Measurements from ENCODE around the gene CDT1.
"Not testable (repeated sequence)": the region's sequence is repeated elsewhere in the genome, so short reads cannot be mapped to it uniquely, and the experiment has no call there.

The CDT1 gene

DNA sequence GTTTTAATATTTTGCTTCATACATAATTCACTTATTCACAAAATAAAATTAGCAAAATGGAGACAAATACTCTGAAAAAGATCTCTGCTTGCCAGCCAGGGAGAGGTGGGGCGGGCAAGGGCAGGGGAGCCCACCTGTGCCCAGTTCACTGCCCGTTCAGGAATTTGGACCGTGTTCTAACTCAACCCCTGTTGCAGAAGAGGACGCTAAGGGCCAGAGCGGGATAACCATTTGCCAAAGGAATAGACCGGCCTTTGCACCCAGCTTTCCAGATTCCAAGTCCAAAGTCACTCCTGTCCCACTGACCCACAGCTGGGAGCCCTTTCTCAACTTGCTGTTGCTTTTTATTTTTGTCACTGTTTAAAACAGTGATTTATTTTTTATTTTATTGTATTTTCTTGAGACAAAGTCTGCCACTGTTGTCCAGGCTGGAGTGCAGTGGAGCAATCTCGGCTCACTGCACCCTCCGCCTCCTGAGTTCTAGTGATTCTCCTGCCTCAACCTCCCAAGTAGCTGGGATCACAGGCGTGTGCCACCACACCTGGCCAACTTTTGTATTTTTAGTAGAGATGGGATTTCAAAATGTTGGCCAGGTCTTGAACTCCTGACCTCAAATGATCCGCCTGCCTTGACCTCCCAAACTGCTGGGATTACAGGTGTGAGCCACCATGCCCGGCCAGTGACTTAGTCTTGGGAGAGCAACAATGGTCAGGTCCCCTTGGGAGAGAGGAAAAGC is 15.8 kb upstream of the CDT1 start:
- no peak overlapping the region for H2AFZ ChIP-seq (ENCODE audit: insufficient read depth, low read length, poor library complexity)
- H2BK5ac ChIP-seq (ENCODE audit: low read depth, low read length, poor library complexity) = no peak overlapping the region
- H3K9ac ChIP-seq (ENCODE audit: low read length) = no peak overlapping the region
- no peak overlapping the region for H3K23ac ChIP-seq (ENCODE audit: low read length)
- H3K27ac ChIP-seq (ENCODE audit: low read depth, low read length) = no peak overlapping the region
- no peaks in the 10 kb centered on the region for H3K27me3 ChIP-seq (ENCODE audit: insufficient read depth, low read length)
- no peak overlapping the region for H2BK120ac ChIP-seq (ENCODE audit: insufficient read depth, low read length, poor library complexity)
- H3K4me2 ChIP-seq (ENCODE audit: low read length) = no peak overlapping the region
- H3K14ac ChIP-seq (ENCODE audit: low read length) = no peak overlapping the region
- no peak overlapping the region for H2AK5ac ChIP-seq (ENCODE audit: low read length)
- no peak for DNase-seq
- H4K91ac ChIP-seq (ENCODE audit: low read depth, low read length) = no peak overlapping the region
- H3K36me3 ChIP-seq (ENCODE audit: control insufficient read depth in 1 of 2, insufficient read depth in 2 of 2, low read length in 2 of 2) = no peaks in the 10 kb centered on the region
- peaks cover 1% of the 10 kb centered on the region for H3K9me3 ChIP-seq (ENCODE audit: insufficient read depth, low read depth, low read length)
- no CpG with 5 or more reads among the region's 11 CpGs for whole genome bisulfite sequencing (ENCODE audit: extremely low coverage, insufficient coverage, insufficient read length)
- peaks cover 18% of the 10 kb centered on the region for H3K79me2 ChIP-seq (ENCODE audit: control insufficient read depth, insufficient read depth, low read length, poor library complexity)
- peaks cover 20% of the 10 kb centered on the region for H3K79me1 ChIP-seq (ENCODE audit: low read length)
- peaks cover 12 to 16% of the 10 kb centered on the region in 2 experiments for H3K4me1 ChIP-seq (ENCODE audit: control insufficient read depth in 1 of 2, insufficient read depth in 2 of 2, low read length in 2 of 2)
- H4K12ac ChIP-seq (ENCODE audit: low read depth, low read length) = no peak overlapping the region
- H4K8ac ChIP-seq (ENCODE audit: low read depth, low read length) = no peak overlapping the region
- no peak overlapping the region for H3K4ac ChIP-seq (ENCODE audit: low read depth, low read length)
- no peak overlapping the region for H3K18ac ChIP-seq (ENCODE audit: low read length)
- H3K4me3 ChIP-seq (ENCODE audit: low read depth, low read length) = no peak overlapping the region
- no peak overlapping the region for H2BK12ac ChIP-seq (ENCODE audit: low read length)

DNA sequence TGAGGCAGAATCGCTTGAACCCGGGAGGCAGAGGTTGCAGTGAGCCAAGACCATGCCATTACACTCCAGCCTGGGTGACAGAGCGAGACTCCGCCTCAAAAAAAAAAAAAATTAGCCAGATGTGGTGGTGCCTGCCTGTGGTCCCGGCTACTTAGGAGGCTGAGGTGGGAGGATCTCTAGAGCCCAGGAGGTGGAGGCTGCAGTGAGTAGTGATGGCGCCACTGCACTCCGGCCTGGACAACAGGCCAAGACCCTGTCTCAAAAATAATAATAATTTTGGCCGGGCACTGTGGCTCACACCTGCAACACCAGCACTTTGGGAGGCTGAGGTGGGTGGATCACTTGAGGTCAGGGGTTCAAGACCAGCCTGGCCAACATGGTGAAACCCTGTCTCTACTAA is 14.8 kb upstream of the CDT1 start:
- H3K4me3 ChIP-seq (ENCODE audit: low read depth, low read length); H4K12ac ChIP-seq (ENCODE audit: low read depth, low read length); H3K18ac ChIP-seq (ENCODE audit: low read length); H3K27me3 ChIP-seq (ENCODE audit: insufficient read depth, low read length); H3K14ac ChIP-seq (ENCODE audit: low read length); H3K23ac ChIP-seq (ENCODE audit: low read length); H2AFZ ChIP-seq (ENCODE audit: insufficient read depth, low read length, poor library complexity); H3K4me2 ChIP-seq (ENCODE audit: low read length); H2BK5ac ChIP-seq (ENCODE audit: low read depth, low read length, poor library complexity); H4K8ac ChIP-seq (ENCODE audit: low read depth, low read length); DNase-seq; H4K91ac ChIP-seq (ENCODE audit: low read depth, low read length); H2BK12ac ChIP-seq (ENCODE audit: low read length); H3K4me1 ChIP-seq (ENCODE audit: control insufficient read depth in 1 of 2, insufficient read depth in 2 of 2, low read length in 2 of 2); H2BK120ac ChIP-seq (ENCODE audit: insufficient read depth, low read length, poor library complexity); H3K36me3 ChIP-seq (ENCODE audit: control insufficient read depth in 1 of 2, insufficient read depth in 2 of 2, low read length in 2 of 2); H3K9ac ChIP-seq (ENCODE audit: low read length); H3K9me3 ChIP-seq (ENCODE audit: insufficient read depth, low read depth, low read length); H2AK5ac ChIP-seq (ENCODE audit: low read length); H3K4ac ChIP-seq (ENCODE audit: low read depth, low read length); H3K27ac ChIP-seq (ENCODE audit: low read depth, low read length): not testable (repeated sequence)
- H3K79me2 ChIP-seq (ENCODE audit: control insufficient read depth, insufficient read depth, low read length, poor library complexity) = peaks cover 14% of the 10 kb centered on the region
- H3K79me1 ChIP-seq (ENCODE audit: low read length) = peaks cover 17% of the 10 kb centered on the region
- WGBS (ENCODE audit: extremely low coverage, insufficient coverage, insufficient read length) = no CpG with 5 or more reads among the region's 8 CpGs

GRCh38 chr16:88789594-88789993 is 14.0 kb upstream of the CDT1 start:
- Histone ChIP-seq H3K79me2 (ENCODE audit: control insufficient read depth, insufficient read depth, low read length, poor library complexity) (peaks cover 6% of the 10 kb centered on the region), H2BK120ac (ENCODE audit: insufficient read depth, low read length, poor library complexity) (no peak overlapping the region), H3K14ac (ENCODE audit: low read length) (no peak overlapping the region), H4K91ac (ENCODE audit: low read depth, low read length) (no peak overlapping the region), H4K12ac (ENCODE audit: low read depth, low read length) (no peak overlapping the region), H2BK5ac (ENCODE audit: low read depth, low read length, poor library complexity) (no peak overlapping the region), H3K79me1 (ENCODE audit: low read length) (peaks cover 8% of the 10 kb centered on the region), H2BK12ac (ENCODE audit: low read length) (no peak overlapping the region), H3K4me3 (ENCODE audit: low read depth, low read length) (no peak overlapping the region), H2AFZ (ENCODE audit: insufficient read depth, low read length, poor library complexity) (no peak overlapping the region), H3K27ac (ENCODE audit: low read depth, low read length) (no peak overlapping the region), H3K4me1 (ENCODE audit: control insufficient read depth in 1 of 2, insufficient read depth in 2 of 2, low read length in 2 of 2) (peaks cover 0 to 4% of the 10 kb centered on the region in 2 experiments), H2AK5ac (ENCODE audit: low read length) (no peak overlapping the region), H3K36me3 (ENCODE audit: control insufficient read depth in 1 of 2, insufficient read depth in 2 of 2, low read length in 2 of 2) (no peaks in the 10 kb centered on the region), H3K18ac (ENCODE audit: low read length) (no peak overlapping the region), H4K8ac (ENCODE audit: low read depth, low read length) (no peak overlapping the region), H3K23ac (ENCODE audit: low read length) (no peak overlapping the region), H3K9ac (ENCODE audit: low read length) (no peak overlapping the region), H3K4me2 (ENCODE audit: low read length) (no peak overlapping the region), H3K9me3 (ENCODE audit: insufficient read depth, low read depth, low read length) (peaks cover 1% of the 10 kb centered on the region), H3K4ac (ENCODE audit: low read depth, low read length) (no peak overlapping the region), H3K27me3 (ENCODE audit: insufficient read depth, low read length) (no peaks in the 10 kb centered on the region)
- WGBS (ENCODE audit: extremely low coverage, insufficient coverage, insufficient read length) = no CpG with 5 or more reads among the region's 7 CpGs
- DNase-seq = no peak

- Histone ChIP-seq H2BK12ac (ENCODE audit: low read length) (no peak overlapping the region), H2BK5ac (ENCODE audit: low read depth, low read length, poor library complexity) (no peak overlapping the region), H3K79me2 (ENCODE audit: control insufficient read depth, insufficient read depth, low read length, poor library complexity) (no peaks in the 10 kb centered on the region), H3K9ac (ENCODE audit: low read length) (no peak overlapping the region), H4K12ac (ENCODE audit: low read depth, low read length) (no peak overlapping the region), H3K27me3 (ENCODE audit: insufficient read depth, low read length) (no peaks in the 10 kb centered on the region), H3K79me1 (ENCODE audit: low read length) (peaks cover under 1% of the 10 kb centered on the region), H3K27ac (ENCODE audit: low read depth, low read length) (no peak overlapping the region), H3K14ac (ENCODE audit: low read length) (no peak overlapping the region), H3K23ac (ENCODE audit: low read length) (no peak overlapping the region), H3K4me2 (ENCODE audit: low read length) (no peak overlapping the region), H3K36me3 (ENCODE audit: control insufficient read depth in 1 of 2, insufficient read depth in 2 of 2, low read length in 2 of 2) (no peaks in the 10 kb centered on the region), H2BK120ac (ENCODE audit: insufficient read depth, low read length, poor library complexity) (no peak overlapping the region), H4K91ac (ENCODE audit: low read depth, low read length) (no peak overlapping the region), H3K4ac (ENCODE audit: low read depth, low read length) (no peak overlapping the region), H3K4me3 (ENCODE audit: low read depth, low read length) (no peak overlapping the region), H2AK5ac (ENCODE audit: low read length) (no peak overlapping the region), H4K8ac (ENCODE audit: low read depth, low read length) (no peak overlapping the region), H3K4me1 (ENCODE audit: control insufficient read depth in 1 of 2, insufficient read depth in 2 of 2, low read length in 2 of 2) (peaks cover 0 to 3% of the 10 kb centered on the region in 2 experiments), H2AFZ (ENCODE audit: insufficient read depth, low read length, poor library complexity) (no peak overlapping the region), H3K18ac (ENCODE audit: low read length) (no peak overlapping the region), H3K9me3 (ENCODE audit: insufficient read depth, low read depth, low read length) (peaks cover 1% of the 10 kb centered on the region)
- no peak for DNase-seq
- WGBS (ENCODE audit: extremely low coverage, insufficient coverage, insufficient read length) = no CpG with 5 or more reads among the region's 24 CpGs
These were observed 13.0 kb upstream of the CDT1 start for GRCh38 chr16:88790312-88791211.

Data from trophoblast cell (in vitro differentiated cells and primary cell).